Fibroblast of pulmonary artery (primary cell): ENCODE measurements around the gene RBM38.

Experiments
- DNase-seq: peaks from one replicate; pipeline ENCODE4 v3.0.0-alpha.2; 2010; ENCODE audit warnings: low read depth
- H3K4me3 ChIP-seq: replicated peaks from 2 replicates; pipeline ENCODE4 v1.5.1; 2011; ENCODE audit warnings: low read depth, mild to moderate bottlenecking, control low read depth, low read length, moderate library complexity
- CTCF ChIP-seq: IDR thresholded peaks from 2 replicates; pipeline ENCODE4 v1.5.1; 2011; ENCODE audit warnings: mild to moderate bottlenecking, control low read depth, low read length, inconsistent platforms; ENCODE audit errors: missing control alignments

RBM38 gene

GRCh38 chr20:57400231-57400701 lies 9.1 kb downstream of the RBM38 start:
- DNase-seq: no peak
- no peak overlapping the region for H3K4me3 ChIP-seq
- TF ChIP-seq CTCF: no peak

GRCh38 chr20:57400821-57401564 lies 9.8 kb downstream of the RBM38 start:
- no peak for TF ChIP-seq CTCF
- no peak for DNase-seq
- H3K4me3 ChIP-seq: no peak overlapping the region

DNA sequence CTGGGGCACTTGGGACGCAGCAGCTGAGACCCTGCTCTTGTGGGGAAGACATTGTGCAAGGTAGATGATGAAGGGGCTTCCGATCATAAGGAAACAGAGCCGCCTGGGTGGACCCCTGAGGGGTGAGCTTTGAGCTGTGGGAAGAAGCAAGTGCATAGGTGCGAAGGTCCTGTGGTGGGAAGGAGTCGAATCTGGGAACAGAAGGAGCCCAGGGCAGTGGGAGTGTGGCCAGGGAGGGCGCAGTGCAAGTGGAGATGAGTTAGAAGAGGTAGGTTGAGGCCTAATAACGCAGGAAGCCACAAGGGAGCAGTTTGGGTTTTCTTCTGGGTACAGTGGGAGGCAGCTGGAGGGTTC lies 10.3 kb downstream of the RBM38 start:
- H3K4me3 ChIP-seq: no peak overlapping the region
- TF ChIP-seq CTCF: no peak
- no peak for DNase-seq

GRCh38 chr20:57402206-57403125 lies 11.3 kb downstream of the RBM38 start:
- DNase-seq: no peak
- TF ChIP-seq CTCF: no peak
- no peak overlapping the region for H3K4me3 ChIP-seq

- no peak overlapping the region for H3K4me3 ChIP-seq
- no peak for DNase-seq
- no peak for TF ChIP-seq CTCF
These were observed 12.0 kb downstream of the RBM38 start for GRCh38 chr20:57403216-57403615.

DNA sequence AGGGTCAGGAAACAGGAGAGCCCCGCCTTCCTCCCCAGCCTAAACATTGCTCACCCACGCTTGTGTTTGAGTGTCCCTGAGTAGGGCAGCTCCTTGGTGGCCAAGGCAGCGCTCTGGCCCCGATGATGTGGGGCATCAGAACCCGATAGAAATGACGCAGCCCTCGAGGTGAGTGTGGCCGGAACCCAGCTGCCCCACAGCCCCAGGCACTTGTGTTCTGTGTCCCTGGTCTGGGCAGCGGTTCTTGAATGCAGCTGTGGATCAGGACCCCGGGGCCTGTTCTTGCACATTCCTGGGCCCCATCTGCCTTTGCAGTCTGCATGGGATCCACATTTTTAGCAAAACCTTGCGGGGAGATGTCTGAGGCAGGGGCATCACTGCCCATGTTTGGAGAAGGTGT lies 12.8 kb downstream of the RBM38 start:
- no peak for TF ChIP-seq CTCF
- no peak overlapping the region for H3K4me3 ChIP-seq
- no peak for DNase-seq
